ENCODE results near the gene PEX5L.
"Not testable (repeated sequence)": the region's sequence is repeated elsewhere in the genome, so short reads cannot be mapped to it uniquely, and the experiment has no call there.

Gene PEX5L

DNA sequence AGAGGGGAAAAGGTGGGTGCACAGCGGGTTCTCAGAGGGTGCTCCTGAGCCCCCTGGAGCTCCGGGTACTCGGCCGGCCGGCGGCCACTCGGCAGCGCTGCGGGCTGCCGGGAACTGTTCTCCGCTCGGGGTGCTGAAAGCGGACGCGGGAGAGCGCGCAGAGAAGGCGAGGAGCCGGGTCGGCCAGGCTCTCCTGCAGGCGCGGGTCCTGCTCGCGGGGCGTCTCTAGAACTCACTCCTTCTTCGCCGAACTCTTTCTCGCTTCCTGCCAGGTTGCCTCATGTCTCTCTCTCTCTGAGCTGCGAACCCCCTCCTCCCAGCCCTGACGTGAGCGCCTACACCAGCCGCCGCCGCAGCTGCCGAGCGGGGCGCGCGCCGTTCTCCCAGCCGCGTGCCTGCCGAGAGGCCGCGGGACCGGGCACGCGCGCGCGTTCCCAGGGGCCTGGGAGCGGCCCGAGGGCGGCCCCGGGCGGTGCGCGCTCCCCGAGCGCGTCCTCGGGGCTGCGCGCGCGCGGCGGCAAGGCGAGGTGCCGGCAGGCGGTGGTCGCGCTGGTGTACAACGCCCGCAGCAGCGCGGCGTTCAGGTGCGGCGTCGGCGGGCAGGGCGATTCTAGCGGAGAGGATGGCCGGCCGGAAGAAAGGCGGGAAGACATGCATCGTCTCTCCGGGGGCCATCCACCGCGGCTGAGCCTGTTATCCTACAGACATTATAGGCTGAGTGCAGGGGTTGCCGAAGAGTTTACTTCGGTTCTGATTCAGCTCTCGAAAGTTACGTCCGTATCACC is at the start of gene PEX5L:
PEX5L (minus strand) TSS at position 267 of the 785 bp plus-strand sequence. CDS start 338 bp downstream, outside the sequence.
- DNase-seq: no peak

GRCh38 chr3:180085122-180085710 is 48.5 kb upstream of the PEX5L start:
- DNase-seq: no peak

DNA sequence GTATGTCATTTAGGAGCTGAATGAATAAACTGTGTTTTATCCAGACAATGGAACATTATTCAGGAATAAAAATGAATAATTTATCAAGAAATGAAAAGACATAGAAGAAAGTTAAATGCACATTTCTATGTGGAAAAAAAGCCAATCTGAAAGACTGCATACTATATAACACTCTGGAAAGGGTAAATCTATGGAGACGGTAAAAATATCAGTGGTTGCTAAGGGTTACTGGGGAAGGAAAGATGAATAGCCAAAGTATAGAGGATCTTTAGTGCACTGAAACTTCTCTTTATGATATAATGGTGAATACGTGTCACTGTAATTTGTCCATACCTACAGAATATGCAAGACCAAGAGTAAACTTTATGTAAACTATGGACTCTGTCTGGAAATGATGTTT is 46.0 kb upstream of the PEX5L start:
- no peak for DNase-seq

GRCh38 chr3:180078592-180078991 is 41.9 kb upstream of the PEX5L start:
- no peak for DNase-seq

DNA sequence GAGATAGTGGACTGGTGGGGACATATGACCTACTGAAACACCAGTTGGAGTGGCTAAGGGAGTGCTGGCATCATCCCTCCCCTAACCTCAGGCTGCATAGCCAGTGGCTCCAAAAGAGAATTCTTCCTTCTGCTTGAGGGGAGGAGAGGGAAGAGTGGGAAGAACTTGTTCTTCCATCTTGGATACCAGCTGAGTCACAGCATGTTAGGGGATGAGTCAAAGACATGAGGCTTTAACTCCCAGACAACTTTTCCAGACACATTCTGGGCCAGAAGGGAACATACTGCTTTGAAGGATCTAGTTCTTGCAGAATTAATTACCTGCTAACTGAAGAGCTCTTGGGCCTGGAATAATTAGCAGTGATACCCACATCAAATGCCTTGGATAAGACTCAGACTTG is 36.8 kb upstream of the PEX5L start:
- DNase-seq: no peak

DNA sequence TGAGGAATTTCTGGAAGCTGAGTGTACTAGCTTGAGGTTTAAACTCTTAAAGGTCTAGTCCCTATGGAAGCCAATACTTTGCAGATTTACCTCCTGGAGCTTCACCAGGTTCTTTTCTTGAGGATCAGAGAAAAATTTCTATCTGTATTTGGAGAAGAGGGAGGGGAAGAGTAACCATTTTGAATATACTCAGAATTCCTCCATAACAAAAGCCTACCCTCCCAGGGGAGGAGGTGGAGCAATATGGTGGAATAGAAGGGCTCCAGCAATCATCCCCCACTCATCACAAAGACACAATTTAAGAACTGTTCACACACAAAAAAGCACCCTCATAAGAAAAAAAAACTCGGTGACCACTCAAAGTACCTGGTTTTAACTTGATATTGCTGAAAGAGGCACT is 36.0 kb upstream of the PEX5L start:
- DNase-seq: no peak

DNA sequence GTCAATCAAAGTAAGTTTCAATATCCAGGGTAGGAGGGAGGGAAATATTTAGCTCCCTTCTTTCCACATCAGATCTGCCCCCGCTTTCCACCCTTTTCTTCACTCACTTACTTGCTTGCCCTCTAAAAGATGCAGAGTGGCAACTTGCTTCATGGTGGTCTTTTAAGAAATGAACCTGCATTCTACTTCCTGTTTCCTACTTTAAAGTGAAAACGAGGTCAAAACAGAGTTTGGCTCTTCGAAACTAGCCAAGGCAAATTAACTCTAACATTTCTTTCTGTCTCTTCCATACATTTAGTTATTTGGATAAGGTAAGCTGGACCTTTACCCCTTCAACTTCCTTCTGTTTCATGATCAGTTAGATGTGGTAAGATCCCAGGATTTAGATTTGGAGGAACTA is 34.2 kb upstream of the PEX5L start:
- no peak for DNase-seq

GRCh38 chr3:180068023-180068422 is 31.3 kb upstream of the PEX5L start:
- no peak for DNase-seq

DNA sequence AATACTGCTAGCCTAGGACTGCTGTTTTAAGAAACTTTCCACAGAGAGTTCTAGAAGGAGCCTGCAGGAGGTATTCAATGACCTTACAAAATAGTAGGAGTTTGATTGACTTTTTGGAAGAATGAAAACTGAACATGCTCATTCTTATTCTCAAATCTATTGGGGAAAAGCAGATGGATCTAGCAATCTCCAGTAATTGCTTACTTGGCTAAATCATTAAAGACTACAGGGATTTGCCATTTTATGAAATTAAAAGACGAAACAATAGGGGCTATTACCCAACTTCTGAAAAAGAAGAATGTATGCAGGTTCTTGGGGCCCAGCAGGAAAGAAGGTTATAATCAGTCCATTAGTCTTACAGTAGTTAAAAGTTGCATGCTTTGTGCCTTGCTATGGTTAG is 29.9 kb upstream of the PEX5L start:
- no peak for DNase-seq

DNA sequence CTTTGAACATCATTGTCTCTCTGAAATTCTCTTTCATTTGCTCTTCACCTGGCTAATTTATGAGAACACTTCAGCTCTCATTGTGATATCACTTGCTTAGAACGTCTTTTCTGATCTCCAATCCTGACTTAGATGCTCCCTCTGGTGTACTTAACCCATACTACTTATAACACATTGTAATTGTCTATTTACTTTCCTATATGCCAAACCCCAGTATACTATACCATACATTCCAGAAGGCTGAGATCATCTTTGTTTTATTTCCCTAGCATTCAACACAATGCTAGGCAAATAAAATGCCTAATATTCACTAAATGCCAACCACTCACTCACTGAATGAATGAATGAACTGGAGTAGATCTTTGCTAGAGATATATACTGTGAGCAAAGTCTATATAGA is 27.0 kb upstream of the PEX5L start:
- DNase-seq: no peak

DNA sequence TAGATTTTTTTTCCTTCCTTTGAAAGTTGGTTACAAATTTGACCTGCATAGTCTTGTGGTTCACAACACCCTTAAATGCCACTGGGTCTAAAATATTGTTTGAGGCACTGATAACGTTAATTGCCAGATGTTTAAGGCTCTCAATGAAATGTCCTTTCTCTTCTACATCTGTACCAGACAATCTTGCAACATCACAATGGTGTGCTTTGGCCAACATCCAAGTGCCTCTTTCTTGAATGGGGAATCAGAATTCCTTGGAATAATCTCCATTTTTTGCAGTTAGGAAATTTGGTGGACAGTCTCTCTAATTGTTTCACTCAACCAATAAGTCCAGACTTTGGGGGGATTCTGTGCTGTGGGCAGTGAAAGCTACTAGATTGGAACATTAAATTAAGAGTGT is 26.0 kb upstream of the PEX5L start:
- DNase-seq: no peak

DNA sequence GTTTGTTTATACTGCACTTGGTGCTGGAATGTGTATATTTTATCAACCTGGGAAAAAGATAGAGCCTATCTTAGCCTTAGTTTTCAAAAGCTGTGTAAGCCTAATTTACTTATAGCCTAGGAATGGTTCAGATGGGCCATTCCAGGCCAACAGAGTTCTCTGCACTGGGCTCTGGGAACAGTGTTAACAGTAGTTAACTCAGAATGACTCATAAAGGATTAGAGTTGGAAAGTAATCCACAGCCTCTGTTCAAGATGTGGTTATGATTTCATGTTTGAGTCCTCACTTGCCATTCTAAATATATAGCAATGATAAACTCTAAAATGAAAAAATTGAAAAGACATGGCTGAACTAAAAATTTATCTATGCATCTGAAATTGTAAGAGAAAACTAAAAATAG is 22.6 kb upstream of the PEX5L start:
- no peak for DNase-seq

DNA sequence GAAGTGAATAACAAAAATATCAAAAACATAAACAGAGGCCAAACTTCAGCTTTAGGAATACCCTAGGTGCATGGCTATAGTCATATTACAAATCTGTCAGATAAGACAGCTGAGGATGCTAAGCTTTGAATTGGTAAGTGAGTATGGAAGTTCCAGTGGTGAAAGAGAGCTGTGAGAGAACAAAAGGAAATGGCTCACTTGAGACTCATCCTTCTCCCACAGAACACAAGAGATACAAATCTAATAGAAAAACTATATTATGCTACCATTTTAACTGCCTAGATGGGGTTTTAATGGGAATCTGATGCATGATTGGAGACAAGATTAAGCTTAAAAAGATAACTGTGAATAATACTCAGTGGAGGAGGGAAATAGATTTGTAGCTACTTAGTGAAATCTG is 21.5 kb upstream of the PEX5L start:
- DNase-seq: no peak

GRCh38 chr3:180055656-180056055 is 18.9 kb upstream of the PEX5L start:
- not testable (repeated sequence) for DNase-seq

- DNase-seq: no peak
Measured at GRCh38 chr3:180049391-180049790, 12.7 kb upstream of the PEX5L start.

GRCh38 chr3:180048840-180049239 is 12.1 kb upstream of the PEX5L start:
- DNase-seq: no peak

DNA sequence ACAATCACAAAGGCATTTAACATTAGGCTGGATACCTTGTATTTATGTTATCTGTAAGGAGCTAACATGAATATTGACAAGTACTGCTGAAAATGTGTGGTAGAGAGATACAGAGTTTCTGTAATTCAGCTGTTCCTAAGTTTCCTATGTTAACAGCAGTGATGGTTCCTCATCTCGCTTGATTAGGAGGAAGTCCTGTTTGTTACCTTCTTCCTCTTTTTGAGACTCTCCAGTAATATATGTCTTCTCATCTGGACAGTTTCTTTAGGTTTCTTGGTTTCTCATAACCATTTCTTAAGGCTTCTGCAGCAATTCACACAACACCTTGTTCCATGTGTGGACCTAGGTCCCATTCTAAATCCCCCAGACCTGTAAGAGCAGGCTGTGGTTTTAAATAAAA is 11.4 kb upstream of the PEX5L start:
- DNase-seq: no peak

GRCh38 chr3:180040966-180041365 is 4.2 kb upstream of the PEX5L start:
- no peak for DNase-seq

- DNase-seq: no peak
Measured at GRCh38 chr3:180036092-180036670, 556 bp downstream of the PEX5L start.

GRCh38 chr3:180026997-180027396 is 9.7 kb downstream of the PEX5L start:
- DNase-seq: no peak

- no peak for DNase-seq
Measured at GRCh38 chr3:180018543-180018942, 18.2 kb downstream of the PEX5L start.

DNA sequence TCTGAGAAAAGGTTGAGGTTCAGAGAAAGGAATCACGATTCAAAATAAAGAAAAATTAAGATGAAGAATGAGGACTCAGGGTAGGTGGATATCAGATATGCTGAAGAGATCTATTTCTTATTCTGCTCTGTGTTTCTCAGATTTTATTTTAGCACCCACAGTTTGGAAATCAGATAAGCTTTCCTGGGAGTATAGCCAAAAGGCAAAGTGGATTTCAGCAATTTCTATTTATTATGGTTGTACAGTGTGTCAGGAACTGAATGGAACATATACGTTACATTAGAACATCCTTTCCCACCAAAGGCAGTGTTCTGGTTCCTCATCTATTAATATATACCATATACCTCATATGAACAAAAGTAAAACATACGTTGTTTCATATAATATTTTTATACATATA is 18.9 kb downstream of the PEX5L start:
- no peak for DNase-seq

DNA sequence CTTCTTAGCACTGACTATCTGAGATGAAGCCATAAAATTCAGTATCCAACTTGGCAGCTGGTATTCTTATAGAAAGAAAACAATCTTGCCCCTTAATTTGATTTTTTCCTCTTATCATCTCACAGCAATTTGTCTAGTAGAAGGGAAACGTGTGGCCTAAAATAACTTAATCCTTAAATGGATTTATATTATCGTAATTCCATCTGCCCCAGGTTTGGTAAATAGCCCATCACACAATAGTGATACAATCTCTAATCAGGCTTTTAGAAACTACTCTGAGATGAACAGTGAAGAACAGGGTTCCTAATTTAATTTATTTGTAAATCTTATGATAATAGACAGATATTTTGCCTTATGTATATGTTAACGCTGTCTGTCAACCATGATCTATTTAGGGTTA is 24.8 kb downstream of the PEX5L start:
- DNase-seq: no peak

- DNase-seq: not testable (repeated sequence)
Measured at GRCh38 chr3:180008318-180008717, 28.4 kb downstream of the PEX5L start.

GRCh38 chr3:180004542-180004941 is 32.2 kb downstream of the PEX5L start:
- no peak for DNase-seq

Data from CD4-positive, alpha-beta T cell treated with Interferon gamma for 1 hour (primary cell).